ENCODE measurements around the gene NFXL1. TPM values are rescaled to one million over a fixed set of nuclear protein-coding genes. Genes with fewer than 3 reads are reported as not detected.
"Not testable (repeated sequence)": the region's sequence is repeated elsewhere in the genome, so short reads cannot be mapped to it uniquely, and the experiment has no call there.

Gene NFXL1
- total and polyA plus RNA-seq, 2 of the 4 experiments (the other 2 are of a cell fraction), result 13.9 to 23.1 TPM

GRCh38 chr4:47923261-47923608 is 8.9 kb upstream of the NFXL1 start:
- H2AK9ac ChIP-seq (replicated peaks; ENCODE audit: low read depth, low read length, poor library complexity); H4K8ac ChIP-seq (ENCODE audit: low read depth in 2 of 2, low read length in 2 of 2); H3K9me1 ChIP-seq (ENCODE audit: insufficient read depth, low read length); dilution Hi-C loops (cut with HindIII; ENCODE audit: low sequenced_read_pairs, unreplicated experiment); H4K5ac ChIP-seq (ENCODE audit: low read depth, low read length); H3K27me3 ChIP-seq (ENCODE audit: control insufficient read depth, insufficient read depth, low read length); H3K79me1 ChIP-seq (ENCODE audit: low read depth in 1 of 2, low read length in 2 of 2); H3K9me3 ChIP-seq (ENCODE audit: control insufficient read depth, insufficient read depth, low read length); H2BK20ac ChIP-seq (ENCODE audit: low read depth, low read length); H3K23ac ChIP-seq (ENCODE audit: low read depth, low read length); H3K18ac ChIP-seq (ENCODE audit: low read depth, low read length); H3K4me3 ChIP-seq (ENCODE audit: insufficient read depth, low read depth, low read length); CTCF ChIA-PET; intact Hi-C loops (cut with micrococcal nuclease); H3K9ac ChIP-seq (ENCODE audit: low read depth, low read length); DNase-seq; BruUV-seq (replicated peaks); H4K20me1 ChIP-seq (ENCODE audit: insufficient read depth, low read length); H3K4ac ChIP-seq (ENCODE audit: low read depth, low read length); H2AFZ ChIP-seq (replicated peaks; ENCODE audit: low read length, poor library complexity); H3K14ac ChIP-seq (replicated peaks; ENCODE audit: low read depth, low read length); H4K91ac ChIP-seq (ENCODE audit: insufficient read depth, low read depth, low read length); H3K56ac ChIP-seq (ENCODE audit: extremely low read depth, insufficient read depth, low read length); H2BK15ac ChIP-seq (ENCODE audit: low read depth, low read length); H2AK5ac ChIP-seq (ENCODE audit: low read depth, low read length); H3K4me1 ChIP-seq (ENCODE audit: control insufficient read depth, insufficient read depth, low read length); in situ Hi-C loops (cut with MboI; ENCODE audit: low sequenced_read_pairs); ATAC-seq (ENCODE audit: low read depth); H3K4me2 ChIP-seq (ENCODE audit: low read depth, low read length); H2BK120ac ChIP-seq (ENCODE audit: low read depth, low read length); H3K27ac ChIP-seq (ENCODE audit: insufficient read depth, low read length); POLR2A ChIA-PET (ENCODE audit: unreplicated experiment); H2BK5ac ChIP-seq (ENCODE audit: low read depth, low read length, poor library complexity, severe bottlenecking); H3K36me3 ChIP-seq (ENCODE audit: control insufficient read depth, insufficient read depth, low read length): not testable (repeated sequence)
- 79% methylated on average over 2 of the region's 8 CpGs; no CpG with 5 or more reads in 1 of the 2 experiments for WGBS, 2 experiments (ENCODE audit: extremely low coverage in 2 of 2, insufficient read length in 1 of 2)

GRCh38 chr4:47922436-47923260 is 8.3 kb upstream of the NFXL1 start:
- H3K14ac ChIP-seq (replicated peaks; ENCODE audit: low read depth, low read length); H3K27me3 ChIP-seq (ENCODE audit: control insufficient read depth, insufficient read depth, low read length); H2AFZ ChIP-seq (replicated peaks; ENCODE audit: low read length, poor library complexity); BruUV-seq (replicated peaks); H3K27ac ChIP-seq (ENCODE audit: insufficient read depth, low read length); H3K9ac ChIP-seq (ENCODE audit: low read depth, low read length); H3K4me1 ChIP-seq (ENCODE audit: control insufficient read depth, insufficient read depth, low read length); H2AK9ac ChIP-seq (replicated peaks; ENCODE audit: low read depth, low read length, poor library complexity); H2AK5ac ChIP-seq (ENCODE audit: low read depth, low read length); H2BK5ac ChIP-seq (ENCODE audit: low read depth, low read length, poor library complexity, severe bottlenecking); H4K5ac ChIP-seq (ENCODE audit: low read depth, low read length); H3K36me3 ChIP-seq (ENCODE audit: control insufficient read depth, insufficient read depth, low read length); H3K79me1 ChIP-seq (ENCODE audit: low read depth in 1 of 2, low read length in 2 of 2); ATAC-seq (ENCODE audit: low read depth); dilution Hi-C loops (cut with HindIII; ENCODE audit: low sequenced_read_pairs, unreplicated experiment); H3K4me3 ChIP-seq (ENCODE audit: insufficient read depth, low read depth, low read length); H4K91ac ChIP-seq (ENCODE audit: insufficient read depth, low read depth, low read length); H2BK15ac ChIP-seq (ENCODE audit: low read depth, low read length); in situ Hi-C loops (cut with MboI; ENCODE audit: low sequenced_read_pairs); H3K9me1 ChIP-seq (ENCODE audit: insufficient read depth, low read length); H3K18ac ChIP-seq (ENCODE audit: low read depth, low read length); intact Hi-C loops (cut with micrococcal nuclease); H3K4me2 ChIP-seq (ENCODE audit: low read depth, low read length); H3K9me3 ChIP-seq (ENCODE audit: control insufficient read depth, insufficient read depth, low read length); H3K56ac ChIP-seq (ENCODE audit: extremely low read depth, insufficient read depth, low read length); H3K4ac ChIP-seq (ENCODE audit: low read depth, low read length); H3K23ac ChIP-seq (ENCODE audit: low read depth, low read length); H2BK120ac ChIP-seq (ENCODE audit: low read depth, low read length); H2BK20ac ChIP-seq (ENCODE audit: low read depth, low read length); H4K20me1 ChIP-seq (ENCODE audit: insufficient read depth, low read length); H4K8ac ChIP-seq (ENCODE audit: low read depth in 2 of 2, low read length in 2 of 2); DNase-seq; POLR2A ChIA-PET (ENCODE audit: unreplicated experiment); CTCF ChIA-PET: not testable (repeated sequence)
- WGBS, 2 experiments (ENCODE audit: extremely low coverage in 2 of 2, insufficient read length in 1 of 2), result 63% methylated on average over 7 of the region's 17 CpGs; no CpG with 5 or more reads in 1 of the 2 experiments
